Measurements from ENCODE around the gene CARD8.

CARD8 gene

DNA sequence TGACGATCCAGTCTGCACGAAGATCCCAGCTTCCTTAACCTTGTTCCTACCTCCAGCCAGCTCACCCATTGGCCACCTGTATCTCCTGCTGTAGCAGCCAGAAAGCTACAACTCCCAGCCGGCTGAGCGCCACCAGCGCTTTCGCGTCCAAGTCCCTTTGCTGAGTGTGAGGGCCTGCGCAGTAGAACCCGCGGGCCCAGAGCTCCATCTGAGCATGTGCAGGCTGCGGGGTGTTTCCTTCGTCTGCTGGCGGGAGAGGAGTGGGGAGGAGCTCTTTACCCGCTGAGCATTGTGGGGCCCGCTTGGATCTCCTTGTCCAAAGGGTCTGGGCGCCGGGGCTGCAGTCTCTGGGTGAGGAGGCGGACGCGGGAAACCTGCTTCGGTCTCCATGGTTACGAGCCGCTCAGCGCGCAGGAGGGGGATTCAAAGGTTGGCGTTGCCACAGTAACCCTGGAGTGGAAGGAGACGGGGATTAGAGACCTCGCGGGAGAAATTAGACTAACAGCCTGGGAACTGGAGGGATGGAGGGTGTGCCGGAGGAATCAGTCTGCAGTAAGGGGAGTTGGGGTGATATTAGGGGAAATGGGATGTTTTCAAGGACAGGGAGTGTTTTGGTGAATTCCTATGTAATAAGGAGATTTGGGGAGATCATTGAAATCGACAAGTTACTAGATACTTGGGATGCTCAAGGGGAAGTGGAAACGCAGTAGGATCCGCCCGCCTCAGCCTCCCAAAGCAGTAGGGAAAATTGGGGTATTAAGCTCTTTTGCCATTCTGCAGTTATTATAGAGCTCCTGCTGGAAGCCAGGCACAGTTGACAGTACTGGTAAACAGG lies 51.7 kb downstream of the CARD8 start:
- DNase-seq (ENCODE audit: insufficient read length) (peak; percentile 91), FAIRE-seq (peak; percentile 96)
- TF ChIP-seq TAF1 (IDR thresholded peaks at IDR 0.05; ENCODE audit: borderline replicate concordance, low read depth, low read length), result peak; percentile 58; the same call in 1 of the 2 replicates
- TF ChIP-seq POLR2AphosphoS5 (IDR thresholded peaks at IDR 0.05; ENCODE audit: low read depth, low read length), result peak; percentile 81
- TF ChIP-seq POLR2A (IDR thresholded peaks at IDR 0.05; ENCODE audit: low read depth, low read length), result peak; percentile 84

DNA sequence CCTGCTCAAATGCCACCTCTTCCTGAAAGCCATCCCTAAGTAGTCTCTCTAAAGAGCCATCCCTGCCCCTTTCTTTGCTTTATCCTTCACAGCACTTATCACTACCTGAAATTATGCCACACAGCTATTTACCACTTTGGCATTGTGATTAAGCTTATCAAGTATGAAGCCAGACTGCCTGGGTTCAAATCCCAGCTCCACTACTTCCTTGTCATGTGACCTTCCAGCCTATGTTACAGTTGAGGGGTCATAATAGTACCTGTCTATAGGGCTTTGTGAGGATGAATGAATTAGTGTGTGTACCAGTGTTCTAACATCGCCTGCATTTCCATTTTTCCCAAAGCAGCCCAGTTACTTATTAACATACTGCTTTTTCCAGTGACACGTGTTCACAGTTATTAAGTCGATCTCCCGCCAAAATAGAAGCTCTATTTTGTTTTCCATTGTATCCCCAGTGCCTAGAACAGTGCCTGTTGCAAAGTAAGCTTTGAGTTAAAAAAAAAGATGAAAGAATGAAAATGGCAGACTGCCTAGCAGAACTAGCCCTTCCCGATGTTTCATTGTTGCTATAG lies 52.4 kb downstream of the CARD8 start:
- peak; percentile 40 for FAIRE-seq
- TF ChIP-seq POLR2A (IDR thresholded peaks at IDR 0.05; ENCODE audit: low read depth, low read length) (no peak), POLR2AphosphoS5 (IDR thresholded peaks at IDR 0.05; ENCODE audit: low read depth, low read length) (no peak), TAF1 (IDR thresholded peaks at IDR 0.05; ENCODE audit: borderline replicate concordance, low read depth, low read length) (no peak)
- DNase-seq (ENCODE audit: insufficient read length), result no peak

DNA sequence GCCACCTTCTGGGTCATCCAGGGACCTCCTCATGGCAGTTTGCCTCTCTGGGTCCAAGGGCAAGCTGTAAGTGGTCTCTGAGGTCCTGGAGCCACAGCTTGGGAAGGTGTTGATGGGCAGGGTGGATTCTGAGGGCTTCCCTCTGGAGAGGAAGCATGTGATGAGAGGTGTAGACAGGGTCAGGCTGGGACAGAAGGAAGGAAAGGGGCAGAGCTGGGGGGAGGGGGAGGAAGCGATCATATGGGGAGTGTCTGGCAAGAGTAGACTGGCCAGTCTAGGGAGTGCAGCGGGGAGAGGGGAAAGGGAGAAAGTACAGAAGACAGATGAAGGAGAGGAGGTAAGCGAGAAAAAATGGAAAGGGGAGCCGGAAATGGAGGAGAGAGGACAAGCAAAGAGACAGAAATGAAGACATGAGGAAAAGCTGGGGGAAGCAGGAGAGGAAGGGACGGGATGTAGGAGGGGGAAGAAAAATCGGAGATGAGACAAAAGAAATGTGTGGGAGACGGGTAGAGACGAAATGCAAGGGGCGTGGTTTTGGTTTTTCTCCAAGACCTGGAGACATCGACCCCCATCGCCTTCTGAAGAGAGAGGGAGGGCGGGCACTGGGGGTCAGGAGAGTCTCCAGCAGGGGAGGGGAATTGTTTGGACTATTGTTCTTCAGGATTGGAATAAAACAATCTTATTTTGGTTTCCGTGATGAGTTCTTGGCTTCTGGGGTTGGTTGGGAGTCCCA lies 58.6 kb downstream of the CARD8 start:
- DNase-seq (ENCODE audit: insufficient read length) (no peak), FAIRE-seq (no peak)
- TF ChIP-seq POLR2AphosphoS5 (IDR thresholded peaks at IDR 0.05; ENCODE audit: low read depth, low read length) (no peak), POLR2A (IDR thresholded peaks at IDR 0.05; ENCODE audit: low read depth, low read length) (no peak), TAF1 (IDR thresholded peaks at IDR 0.05; ENCODE audit: borderline replicate concordance, low read depth, low read length) (no peak)

DNA sequence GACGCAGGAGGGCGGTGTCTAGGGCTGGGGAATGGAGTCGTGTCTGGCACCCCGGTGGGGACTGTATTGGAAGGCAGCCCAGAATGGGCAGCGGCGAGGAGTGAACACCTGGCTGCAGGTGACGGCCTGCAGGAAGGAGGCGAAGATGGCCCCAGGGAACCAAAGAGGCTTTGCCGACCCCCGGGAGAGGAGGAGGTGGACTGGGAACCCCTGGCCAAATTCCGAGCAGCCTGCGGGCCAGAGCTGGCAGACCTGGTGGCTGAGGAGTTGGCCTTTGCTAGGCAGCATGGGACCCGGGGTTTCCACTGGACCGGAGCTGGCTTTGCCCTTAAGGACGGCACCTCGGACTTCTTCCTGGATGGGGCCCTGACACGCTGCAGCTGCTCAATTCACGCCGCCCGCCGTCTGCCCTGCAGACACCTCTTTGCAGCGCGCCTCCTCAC lies 59.4 kb downstream of the CARD8 start:
- FAIRE-seq, result no peak
- TF ChIP-seq POLR2AphosphoS5 (IDR thresholded peaks at IDR 0.05; ENCODE audit: low read depth, low read length) (no peak), TAF1 (IDR thresholded peaks at IDR 0.05; ENCODE audit: borderline replicate concordance, low read depth, low read length) (no peak)
- no peak for DNase-seq (ENCODE audit: insufficient read length)

DNA sequence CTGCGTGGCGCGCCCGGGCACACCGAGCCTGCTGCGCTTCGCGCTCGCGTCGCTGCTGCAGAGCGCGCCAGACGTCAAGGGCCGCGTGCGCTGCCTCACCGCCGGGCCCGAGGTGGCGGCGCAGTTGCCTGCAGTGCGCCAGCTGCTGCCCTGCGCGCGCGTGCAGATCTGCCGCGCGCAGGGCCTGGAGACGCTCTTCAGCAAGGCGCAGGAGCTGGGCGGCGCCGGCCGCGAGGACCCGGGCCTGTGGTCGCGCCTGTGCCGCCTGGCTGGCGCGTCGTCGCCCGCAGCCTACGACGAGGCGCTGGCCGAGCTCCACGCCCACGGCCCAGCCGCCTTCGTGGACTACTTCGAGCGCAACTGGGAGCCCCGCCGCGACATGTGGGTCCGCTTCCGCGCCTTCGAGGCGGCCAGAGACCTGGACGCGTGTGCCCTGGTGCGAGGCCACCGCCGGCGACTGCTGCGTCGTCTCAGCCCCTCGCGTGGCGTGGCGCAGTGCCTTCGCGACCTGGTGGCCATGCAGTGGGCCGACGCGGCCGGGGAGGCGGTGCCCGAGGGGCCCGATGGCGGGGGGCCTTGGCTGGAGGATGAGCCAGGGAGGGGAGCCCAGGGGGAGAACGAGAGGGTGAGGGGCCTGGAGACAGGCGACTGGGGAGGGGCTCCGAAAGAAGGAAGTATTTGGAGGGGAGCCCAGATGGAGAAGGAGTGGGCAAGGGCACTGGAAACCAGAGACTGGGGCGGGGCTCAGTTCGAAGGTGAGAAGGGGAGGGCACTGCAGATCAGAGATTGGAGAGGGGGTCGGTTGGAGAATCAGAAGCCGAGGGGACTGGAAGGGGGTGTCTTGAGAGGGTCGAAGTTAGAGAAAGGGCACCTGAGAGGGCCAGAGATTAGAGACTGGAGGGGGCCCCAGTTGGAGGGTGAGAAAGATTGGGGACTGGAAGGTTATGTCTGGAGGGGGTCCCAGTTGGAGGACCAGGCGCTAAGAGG lies 60.6 kb downstream of the CARD8 start:
- TF ChIP-seq TAF1 (IDR thresholded peaks at IDR 0.05; ENCODE audit: borderline replicate concordance, low read depth, low read length) (no peak), POLR2AphosphoS5 (IDR thresholded peaks at IDR 0.05; ENCODE audit: low read depth, low read length) (no peak), POLR2A (IDR thresholded peaks at IDR 0.05; ENCODE audit: low read depth, low read length) (no peak)
- no peak for DNase-seq (ENCODE audit: insufficient read length)
- FAIRE-seq, result no peak

DNA sequence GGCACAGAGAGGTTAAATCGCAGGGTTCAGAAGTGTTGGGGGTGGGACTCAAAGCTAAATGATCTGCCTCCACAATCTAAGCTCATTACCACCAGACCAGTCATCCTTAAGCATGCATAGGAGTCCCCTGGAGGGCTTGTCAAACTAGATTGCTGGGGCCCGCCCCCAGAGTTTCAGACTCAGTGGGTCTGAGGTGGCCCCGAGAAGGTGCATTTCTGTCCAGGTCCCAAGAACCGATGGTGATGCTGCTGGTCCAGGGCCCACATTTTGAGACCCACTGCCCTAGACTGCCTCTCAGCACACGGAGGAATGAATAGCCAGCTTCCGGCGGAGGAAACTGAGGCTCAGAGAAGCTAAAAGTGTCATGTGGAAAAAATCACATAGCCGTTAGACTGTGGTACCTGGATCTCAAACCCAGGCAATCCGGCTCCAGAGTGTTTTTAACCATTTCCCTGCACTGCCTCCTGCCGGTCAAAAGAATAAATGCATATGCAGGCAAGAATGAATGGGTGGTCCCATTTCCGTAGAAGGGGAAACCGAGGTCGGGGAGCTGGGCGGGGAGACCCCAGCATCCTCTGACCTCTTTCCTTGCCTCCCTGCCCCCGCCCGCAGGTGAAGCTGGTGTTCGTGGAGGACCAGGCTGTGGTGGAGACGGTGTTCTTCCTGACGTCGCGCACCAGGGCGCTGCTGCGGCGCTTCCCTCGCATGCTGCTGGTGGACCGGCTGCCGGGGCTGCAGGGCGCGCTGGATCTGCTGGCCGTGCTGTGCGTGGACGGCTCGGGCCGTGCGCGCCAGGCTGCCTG lies 61.5 kb downstream of the CARD8 start:
- FAIRE-seq, result peak; percentile 51
- no peak for TF ChIP-seq POLR2AphosphoS5 (IDR thresholded peaks at IDR 0.05; ENCODE audit: low read depth, low read length)

DNA sequence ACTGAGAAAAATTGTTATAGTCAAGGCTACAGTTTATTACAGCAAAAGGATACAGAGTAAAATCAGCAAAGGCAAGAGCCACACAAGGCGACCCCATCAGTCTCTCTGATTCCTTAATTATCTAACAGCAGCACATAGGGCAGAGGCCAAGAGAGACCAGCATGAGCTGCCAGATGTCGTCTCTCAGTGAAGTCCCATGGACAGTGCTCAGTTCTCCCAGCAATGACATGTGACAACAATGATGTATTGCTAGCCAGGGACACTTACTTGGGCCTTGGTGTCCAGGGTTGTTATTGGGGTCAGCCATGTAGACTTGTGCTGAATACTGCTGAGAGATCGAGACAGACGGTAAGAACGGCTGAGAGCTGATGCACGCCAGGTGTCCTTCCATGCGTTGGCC lies 63.0 kb downstream of the CARD8 start:
- no peak for TF ChIP-seq POLR2AphosphoS5 (IDR thresholded peaks at IDR 0.05; ENCODE audit: low read depth, low read length)
- TF ChIP-seq TAF1 (IDR thresholded peaks at IDR 0.05; ENCODE audit: borderline replicate concordance, low read depth, low read length), result no peak
- TF ChIP-seq POLR2A (IDR thresholded peaks at IDR 0.05; ENCODE audit: low read depth, low read length), result no peak
- FAIRE-seq (peak; percentile 24), DNase-seq (ENCODE audit: insufficient read length) (no peak)

More for the DNA sequence above, 61.5 kb downstream of the CARD8 start:
- peak; percentile 47 for DNase-seq (ENCODE audit: insufficient read length)

DNA sequence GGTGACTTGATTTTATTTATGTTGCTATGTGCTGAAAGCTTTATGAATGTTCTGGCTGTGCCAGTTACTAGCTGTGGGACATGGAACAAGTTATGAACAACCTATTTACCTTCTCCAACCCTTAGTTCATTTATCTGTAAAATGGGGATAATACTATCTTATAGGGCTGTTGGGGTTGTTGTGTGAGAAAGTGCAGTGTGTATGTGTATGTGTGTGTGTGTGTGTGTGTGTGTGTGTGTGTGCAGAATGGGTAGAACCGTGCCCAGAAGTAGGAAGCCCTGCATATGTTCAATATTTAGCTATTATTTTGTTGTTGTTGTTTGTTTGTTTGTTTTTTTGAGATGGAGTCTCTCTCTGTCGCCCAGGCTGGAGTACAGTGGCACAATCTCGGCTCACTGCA lies 64.8 kb downstream of the CARD8 start:
- DNase-seq (ENCODE audit: insufficient read length), result no peak
- no peak for FAIRE-seq
- TF ChIP-seq POLR2A (IDR thresholded peaks at IDR 0.05; ENCODE audit: low read depth, low read length) (no peak), POLR2AphosphoS5 (IDR thresholded peaks at IDR 0.05; ENCODE audit: low read depth, low read length) (no peak), TAF1 (IDR thresholded peaks at IDR 0.05; ENCODE audit: borderline replicate concordance, low read depth, low read length) (no peak)

DNA sequence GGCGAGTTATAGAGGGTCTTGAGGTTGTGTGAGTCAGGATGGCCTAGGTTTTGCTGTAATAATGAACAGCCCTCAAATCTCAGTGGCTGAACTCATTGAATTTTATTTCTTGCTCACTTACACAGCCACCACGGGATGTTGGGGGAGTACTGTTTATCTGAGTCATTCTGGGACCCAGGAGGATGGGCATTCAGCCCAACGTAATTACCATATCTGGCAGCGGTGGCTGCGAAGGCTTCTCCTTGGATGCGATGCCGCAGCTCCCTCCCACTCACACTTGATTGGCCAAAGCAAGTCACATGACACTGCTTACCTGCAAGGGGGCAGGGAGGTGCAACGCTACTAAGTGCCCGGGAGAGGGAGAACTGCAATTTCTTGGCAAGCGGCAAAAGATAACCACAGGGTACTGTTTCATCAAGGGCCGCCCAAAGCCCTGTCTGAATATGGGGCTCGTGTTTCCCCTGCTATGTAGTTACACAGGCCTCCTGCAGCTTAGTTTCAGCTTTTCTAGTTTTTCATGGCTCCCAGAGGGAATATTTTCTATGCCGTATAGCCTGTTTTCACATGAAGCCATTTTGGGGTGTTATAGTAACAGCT lies 65.3 kb downstream of the CARD8 start:
- no peak for TF ChIP-seq POLR2A (IDR thresholded peaks at IDR 0.05; ENCODE audit: low read depth, low read length)
- TF ChIP-seq TAF1 (IDR thresholded peaks at IDR 0.05; ENCODE audit: borderline replicate concordance, low read depth, low read length), result no peak
- no peak for TF ChIP-seq POLR2AphosphoS5 (IDR thresholded peaks at IDR 0.05; ENCODE audit: low read depth, low read length)
- peak; percentile 83 for FAIRE-seq
- DNase-seq (ENCODE audit: insufficient read length), result peak; percentile 55

DNA sequence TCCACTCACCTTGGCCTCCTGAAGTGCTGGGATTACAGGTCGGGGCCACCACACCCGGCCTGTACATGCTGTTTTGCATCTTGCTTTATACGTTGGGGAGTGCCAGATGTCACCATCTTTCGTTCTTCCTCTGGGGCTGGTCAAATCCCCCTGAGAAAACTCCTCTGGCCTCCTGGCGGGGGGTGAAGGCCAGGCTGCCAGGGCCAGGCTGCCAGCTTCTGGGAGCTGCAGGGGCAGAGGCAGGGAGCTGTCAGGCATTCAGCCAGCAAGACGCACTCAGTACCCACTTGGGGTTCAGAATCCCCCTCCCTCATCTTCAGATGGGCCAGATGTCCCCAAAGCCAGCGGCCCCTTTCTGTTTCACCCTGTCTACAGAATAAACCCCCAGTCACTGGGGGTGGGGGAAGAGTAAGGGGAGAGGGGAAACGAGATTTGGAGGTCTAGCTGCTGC lies 69.1 kb downstream of the CARD8 start:
- TF ChIP-seq TAF1 (IDR thresholded peaks at IDR 0.05; ENCODE audit: borderline replicate concordance, low read depth, low read length), result no peak
- TF ChIP-seq POLR2A (IDR thresholded peaks at IDR 0.05; ENCODE audit: low read depth, low read length), result no peak
- TF ChIP-seq POLR2AphosphoS5 (IDR thresholded peaks at IDR 0.05; ENCODE audit: low read depth, low read length), result no peak
- FAIRE-seq (peak; percentile 24), DNase-seq (ENCODE audit: insufficient read length) (no peak)
